ENCODE data around the gene RPL21. TPM values are rescaled to one million over a fixed set of nuclear protein-coding genes. Genes with fewer than 3 reads are reported as not detected.

The RPL21 gene
- total RNA-seq, 1 donor from 2014 or later: 1,100 TPM

DNA sequence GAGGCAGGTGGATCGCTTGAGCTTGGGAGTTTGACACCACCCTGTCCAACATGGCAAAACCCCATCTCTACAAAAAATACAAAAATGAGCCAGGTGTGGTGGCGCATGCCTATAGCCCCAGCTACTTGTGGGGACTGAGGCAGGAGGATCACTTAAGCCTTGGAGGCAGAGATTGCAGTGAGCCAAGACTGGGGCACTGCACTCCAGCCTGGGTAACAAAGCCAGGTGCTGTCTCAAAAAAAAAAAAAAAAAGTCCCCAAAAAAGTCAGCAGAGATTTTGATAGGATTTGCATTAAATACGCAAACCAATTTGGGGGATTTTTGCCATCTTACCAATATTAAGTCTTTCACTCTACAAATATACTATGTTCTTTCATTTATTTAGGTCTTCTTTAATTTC is 21.7 kb upstream of the RPL21 start:
- H3K36me3 Mint-ChIP-seq (ENCODE audit: low read depth): no peaks in the 10 kb centered on the region
- intact Hi-C loops (cut with micrococcal nuclease): no loop called here
- H3K9me3 Mint-ChIP-seq: peaks cover 4% of the 10 kb centered on the region
- no peak for DNase-seq
- H3K4me3 Mint-ChIP-seq: no peak overlapping the region
- H3K4me1 Mint-ChIP-seq: no peaks in the 10 kb centered on the region
- peaks cover 2% of the 10 kb centered on the region for H3K27me3 Mint-ChIP-seq
- H3K27ac Mint-ChIP-seq: no peak overlapping the region

DNA sequence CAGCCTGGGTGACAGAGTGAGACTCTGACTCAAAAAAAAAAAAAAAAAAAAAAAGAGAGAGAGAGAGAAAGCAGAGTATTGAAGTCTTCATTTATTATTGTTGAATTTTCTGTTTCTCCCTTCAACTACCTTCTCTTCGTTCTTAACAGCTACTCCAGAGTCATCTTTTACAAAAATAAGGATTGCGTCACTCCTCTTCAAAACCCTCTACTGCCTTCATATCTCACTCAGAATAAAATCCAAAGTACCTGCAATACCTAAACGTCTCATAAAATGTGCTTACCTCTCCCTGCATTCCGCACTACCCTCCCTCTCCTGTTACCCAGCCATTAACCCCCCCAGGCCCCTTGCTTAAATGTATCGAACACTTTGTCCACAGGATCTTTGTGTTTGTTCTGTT is 17.4 kb upstream of the RPL21 start:
- intact Hi-C loops (cut with micrococcal nuclease): no loop called here
- H3K9me3 Mint-ChIP-seq: no peaks in the 10 kb centered on the region
- H3K36me3 Mint-ChIP-seq (ENCODE audit: low read depth): no peaks in the 10 kb centered on the region
- no peak for DNase-seq
- H3K27me3 Mint-ChIP-seq: no peaks in the 10 kb centered on the region
- H3K27ac Mint-ChIP-seq: no peak overlapping the region
- no peak overlapping the region for H3K4me3 Mint-ChIP-seq
- H3K4me1 Mint-ChIP-seq: no peaks in the 10 kb centered on the region

DNA sequence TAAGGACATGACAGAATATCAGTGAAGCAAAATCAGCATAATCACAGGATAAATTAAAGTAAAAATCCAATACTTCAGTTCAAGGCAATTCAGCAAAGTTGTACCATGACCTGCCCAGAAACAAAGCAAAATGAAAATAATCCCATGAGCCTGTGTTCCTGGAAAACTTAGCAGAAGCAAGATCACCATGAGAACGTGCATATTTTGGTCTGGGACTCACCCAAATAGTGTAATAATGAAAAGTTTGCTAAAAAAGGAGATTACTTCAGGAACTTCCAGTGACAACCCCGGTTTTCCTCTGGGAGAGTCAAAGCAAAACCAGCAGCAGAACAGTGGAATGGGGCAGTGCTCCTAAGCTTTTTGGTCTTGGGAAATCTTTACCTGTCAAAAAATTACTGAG is 14.9 kb upstream of the RPL21 start:
- Mint-ChIP-seq H3K9me3 (no peaks in the 10 kb centered on the region), H3K27ac (no peak overlapping the region), H3K4me1 (no peaks in the 10 kb centered on the region), H3K4me3 (no peak overlapping the region), H3K36me3 (ENCODE audit: low read depth) (no peaks in the 10 kb centered on the region), H3K27me3 (no peaks in the 10 kb centered on the region)
- intact Hi-C loops (cut with micrococcal nuclease): no loop called here
- DNase-seq: no peak

DNA sequence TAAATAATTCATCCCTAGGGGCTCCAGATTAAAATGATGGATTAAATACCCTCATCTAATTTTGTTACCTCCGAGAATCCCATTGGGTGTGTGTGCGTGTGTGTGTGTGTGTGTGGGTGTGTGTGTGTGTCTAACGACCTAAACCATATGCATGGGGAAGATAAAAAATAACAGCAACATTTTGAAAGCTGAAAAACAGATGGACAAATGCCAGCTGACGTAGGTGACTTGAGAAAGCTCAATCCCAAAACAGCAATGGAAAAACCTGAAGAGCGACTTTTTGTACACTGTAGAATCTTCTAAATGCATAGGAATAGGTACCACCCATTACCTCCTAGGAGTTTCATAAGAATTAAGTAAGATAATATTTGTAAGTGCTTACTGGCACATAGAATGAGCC is 8.7 kb upstream of the RPL21 start:
- intact Hi-C loops (cut with micrococcal nuclease): no loop called here
- no peaks in the 10 kb centered on the region for H3K9me3 Mint-ChIP-seq

DNA sequence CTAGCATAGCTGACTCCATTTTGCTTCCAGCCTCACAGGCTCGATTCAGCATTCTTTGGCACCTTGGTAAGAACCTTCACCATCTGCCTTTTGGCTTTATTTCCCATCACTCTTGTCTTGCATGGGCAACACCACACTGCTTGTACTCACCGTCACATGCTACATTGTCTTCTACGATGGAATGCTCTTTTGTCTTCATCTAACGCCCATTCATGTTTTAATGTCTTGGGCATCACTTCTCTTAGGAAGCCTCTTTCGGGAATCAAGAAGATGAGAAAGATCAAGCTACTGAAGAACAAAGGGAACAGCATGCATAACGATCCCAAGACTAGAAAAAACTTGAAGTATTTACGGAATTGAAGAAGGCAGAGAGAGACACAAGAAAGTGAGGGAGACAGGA is 5.7 kb upstream of the RPL21 start:
- Mint-ChIP-seq H3K27me3 (no peaks in the 10 kb centered on the region), H3K36me3 (ENCODE audit: low read depth) (peaks cover 4% of the 10 kb centered on the region), H3K4me3 (no peak overlapping the region), H3K4me1 (peaks cover 6% of the 10 kb centered on the region), H3K9me3 (no peaks in the 10 kb centered on the region), H3K27ac (no peak overlapping the region)
- intact Hi-C loops (cut with micrococcal nuclease): no loop called here
- no peak for DNase-seq

More for the DNA sequence above, 8.7 kb upstream of the RPL21 start:
- Mint-ChIP-seq H3K27ac (no peak overlapping the region), H3K4me1 (peaks cover under 1% of the 10 kb centered on the region), H3K36me3 (ENCODE audit: low read depth) (peaks cover under 1% of the 10 kb centered on the region), H3K4me3 (no peak overlapping the region), H3K27me3 (no peaks in the 10 kb centered on the region)
- DNase-seq: no peak

DNA sequence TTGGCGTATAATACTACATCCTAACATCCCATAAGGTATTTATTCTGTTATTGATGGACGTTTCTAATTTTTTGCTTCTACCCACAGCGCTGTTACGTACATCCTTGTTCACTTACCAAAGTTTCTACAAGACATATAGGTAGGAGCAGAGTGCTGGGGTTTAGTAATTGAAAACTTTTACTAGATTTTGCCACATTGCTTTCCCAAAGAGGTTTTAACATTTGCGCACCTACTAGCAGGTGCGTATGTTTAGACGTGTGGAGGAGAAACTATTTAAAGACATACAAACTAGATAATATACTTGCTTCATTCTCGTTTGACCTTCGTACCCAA is 559 bp upstream of the RPL21 start:
- H3K4me1 Mint-ChIP-seq: peaks cover 30% of the 10 kb centered on the region

DNA sequence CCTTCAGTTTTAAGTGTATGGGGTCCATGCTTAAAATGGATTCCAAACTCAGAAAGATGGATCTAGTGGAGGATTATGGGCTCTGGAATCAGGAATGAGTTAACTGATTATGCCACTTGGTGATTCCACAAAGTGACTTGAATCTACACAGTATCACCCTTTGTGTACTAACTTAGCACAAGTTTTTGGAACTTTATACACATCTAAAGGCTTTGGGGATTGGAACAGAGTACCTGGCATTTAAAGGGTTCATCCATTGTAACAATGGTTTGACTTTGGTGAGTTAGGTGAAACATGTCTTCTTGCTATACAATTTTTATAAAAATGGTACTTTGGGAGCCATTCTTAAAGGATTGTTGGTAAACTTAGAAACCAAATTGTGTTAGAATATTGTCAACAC is 1.1 kb downstream of the RPL21 start:
- no peak for DNase-seq
- Mint-ChIP-seq H3K4me1 (peaks cover 30% of the 10 kb centered on the region), H3K4me3 (peak overlapping the region; percentile 100), H3K9me3 (no peaks in the 10 kb centered on the region), H3K27ac (peak overlapping the region; percentile 99), H3K27me3 (no peaks in the 10 kb centered on the region), H3K36me3 (ENCODE audit: low read depth) (peaks cover 59% of the 10 kb centered on the region)
- intact Hi-C loops (cut with micrococcal nuclease): loop anchor here (5.0 kb wide), 1 partner anchor 265 kb away; no protein-coding TSS in a partner anchor

More for the DNA sequence above, 559 bp upstream of the RPL21 start:
- H3K9me3 Mint-ChIP-seq: no peaks in the 10 kb centered on the region
- intact Hi-C loops (cut with micrococcal nuclease): loop anchor here (1.0 to 5.0 kb wide), 8 partner anchors 20 to 888 kb away; partner anchors contain the start of genes LNX2, MTIF3, PAN3 and RASL11A
- peaks cover 45% of the 10 kb centered on the region for H3K36me3 Mint-ChIP-seq (ENCODE audit: low read depth)
- peak overlapping the region; percentile 100 for H3K4me3 Mint-ChIP-seq
- no peaks in the 10 kb centered on the region for H3K27me3 Mint-ChIP-seq
- DNase-seq: no peak
- H3K27ac Mint-ChIP-seq: peak overlapping the region; percentile 99

DNA sequence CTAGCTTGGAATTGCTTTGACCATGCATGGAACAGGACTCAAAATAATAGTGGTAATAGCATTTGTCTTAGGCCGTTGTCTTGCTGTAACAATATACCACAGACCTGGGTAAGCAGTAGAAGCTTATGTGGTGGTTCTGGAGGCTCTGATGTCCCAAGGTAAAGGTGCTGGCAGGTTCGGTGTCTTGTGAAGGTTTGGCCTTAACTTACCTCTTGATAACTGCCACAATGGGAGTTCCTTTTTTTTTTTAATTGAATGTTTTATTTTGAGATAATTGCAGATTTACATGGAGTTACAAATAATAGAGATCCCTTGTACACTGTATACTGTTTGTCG is 5.8 kb downstream of the RPL21 start:
- H3K4me1 Mint-ChIP-seq: peaks cover 46% of the 10 kb centered on the region

DNA sequence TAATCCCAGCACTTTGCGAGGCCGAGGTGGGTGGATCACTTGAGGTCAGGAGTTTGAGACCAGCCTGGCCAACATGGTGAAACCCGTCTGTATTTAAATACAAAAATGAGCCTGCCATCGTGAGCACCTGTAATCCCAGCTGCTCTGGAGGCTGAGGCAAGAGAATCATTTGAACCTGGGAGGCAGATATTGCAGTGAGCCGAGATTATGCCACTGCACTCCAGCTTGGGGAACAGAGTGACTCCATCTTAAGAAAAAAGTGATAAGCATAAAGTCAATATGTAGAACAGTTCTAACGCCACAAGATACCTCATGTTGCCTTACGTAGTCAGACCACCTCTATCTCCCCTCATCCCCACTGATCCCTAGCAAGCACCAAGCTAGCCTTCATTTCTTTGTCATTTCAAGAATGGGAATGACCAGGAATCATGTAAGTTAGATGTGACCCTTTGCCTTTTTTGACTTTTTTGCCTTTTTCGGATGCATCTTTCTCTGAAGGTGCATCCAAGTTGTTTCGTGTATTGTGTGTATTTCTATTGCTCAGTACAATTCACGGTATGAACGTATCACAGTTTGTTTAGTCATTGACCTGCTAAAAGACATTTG is 6.4 kb downstream of the RPL21 start:
- no peak for DNase-seq
- Mint-ChIP-seq H3K4me1 (peaks cover 46% of the 10 kb centered on the region), H3K4me3 (no peak overlapping the region), H3K36me3 (ENCODE audit: low read depth) (peaks cover 81% of the 10 kb centered on the region), H3K9me3 (no peaks in the 10 kb centered on the region), H3K27me3 (no peaks in the 10 kb centered on the region), H3K27ac (peak overlapping the region; percentile 20)
- intact Hi-C loops (cut with micrococcal nuclease): no loop called here

More for the DNA sequence above, 5.8 kb downstream of the RPL21 start:
- intact Hi-C loops (cut with micrococcal nuclease): no loop called here
- no peak overlapping the region for H3K4me3 Mint-ChIP-seq
- H3K9me3 Mint-ChIP-seq: no peaks in the 10 kb centered on the region
- peaks cover 82% of the 10 kb centered on the region for H3K36me3 Mint-ChIP-seq (ENCODE audit: low read depth)
- DNase-seq: no peak
- no peak overlapping the region for H3K27ac Mint-ChIP-seq
- no peaks in the 10 kb centered on the region for H3K27me3 Mint-ChIP-seq

DNA sequence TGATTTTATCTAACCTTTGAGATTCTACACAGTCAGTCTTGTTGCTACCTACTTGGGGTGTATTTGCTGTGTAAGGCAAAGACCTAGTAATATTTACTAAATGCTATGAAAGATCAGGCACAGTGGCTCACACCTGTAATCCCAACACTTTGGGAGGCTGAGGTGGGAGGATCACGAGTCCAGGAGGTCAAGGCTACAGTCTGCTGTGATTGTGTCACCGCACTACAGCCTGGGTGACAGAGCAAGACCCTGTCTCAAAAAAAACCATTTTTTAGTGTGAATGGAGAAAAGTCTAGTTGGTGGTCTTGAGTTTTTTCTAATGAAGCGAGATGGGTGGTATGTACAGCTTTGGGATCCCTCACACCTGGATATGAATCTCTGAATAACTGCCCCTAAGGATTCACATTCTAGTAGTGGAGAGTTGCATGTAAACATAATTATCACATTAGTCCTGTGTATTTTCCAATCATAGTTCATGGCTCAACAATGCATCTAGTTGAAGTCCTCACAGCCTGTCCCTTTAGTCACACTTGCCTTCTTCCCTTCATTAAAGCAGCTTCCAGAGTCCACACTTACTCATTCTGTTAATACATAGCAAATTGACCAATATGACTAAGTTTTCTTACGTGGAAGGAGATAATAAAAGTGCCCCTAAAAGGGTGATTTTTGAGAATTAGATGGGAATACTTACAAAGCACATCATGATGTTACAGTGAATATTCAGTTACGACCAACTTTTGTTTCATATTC is 7.5 kb downstream of the RPL21 start:
- H3K9me3 Mint-ChIP-seq: no peaks in the 10 kb centered on the region
- H3K4me1 Mint-ChIP-seq: peaks cover 35% of the 10 kb centered on the region
- H3K4me3 Mint-ChIP-seq: no peak overlapping the region
- peaks cover 72% of the 10 kb centered on the region for H3K36me3 Mint-ChIP-seq (ENCODE audit: low read depth)
- H3K27ac Mint-ChIP-seq: peak overlapping the region; percentile 54
- H3K27me3 Mint-ChIP-seq: no peaks in the 10 kb centered on the region
- no peak for DNase-seq
- intact Hi-C loops (cut with micrococcal nuclease): no loop called here

DNA sequence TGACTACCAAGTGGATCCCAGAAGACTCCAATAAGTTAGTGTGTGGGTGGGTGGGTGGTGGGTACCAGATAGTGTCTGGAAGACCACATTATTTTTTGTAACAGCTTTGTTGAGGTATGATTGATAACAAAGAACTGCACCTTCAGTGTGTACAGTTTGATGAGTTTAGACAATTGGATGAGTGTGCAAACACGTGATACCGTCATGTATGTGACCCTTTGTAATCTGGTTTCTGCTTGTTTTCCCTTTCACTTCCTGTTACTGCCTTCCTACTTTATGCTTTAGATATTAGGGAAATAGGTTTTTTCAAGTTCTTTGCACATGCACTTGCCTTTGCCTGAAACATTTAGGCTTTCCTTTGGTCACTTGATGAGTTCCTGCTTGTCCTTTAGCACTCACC is 8.5 kb downstream of the RPL21 start:
- Mint-ChIP-seq H3K27me3 (no peaks in the 10 kb centered on the region), H3K36me3 (ENCODE audit: low read depth) (peaks cover 61% of the 10 kb centered on the region), H3K4me3 (no peak overlapping the region), H3K4me1 (peaks cover 28% of the 10 kb centered on the region), H3K9me3 (no peaks in the 10 kb centered on the region), H3K27ac (peak overlapping the region; percentile 34)
- intact Hi-C loops (cut with micrococcal nuclease): loop anchor here (5.0 kb wide), 1 partner anchor 1953 kb away; no protein-coding TSS in a partner anchor
- no peak for DNase-seq

DNA sequence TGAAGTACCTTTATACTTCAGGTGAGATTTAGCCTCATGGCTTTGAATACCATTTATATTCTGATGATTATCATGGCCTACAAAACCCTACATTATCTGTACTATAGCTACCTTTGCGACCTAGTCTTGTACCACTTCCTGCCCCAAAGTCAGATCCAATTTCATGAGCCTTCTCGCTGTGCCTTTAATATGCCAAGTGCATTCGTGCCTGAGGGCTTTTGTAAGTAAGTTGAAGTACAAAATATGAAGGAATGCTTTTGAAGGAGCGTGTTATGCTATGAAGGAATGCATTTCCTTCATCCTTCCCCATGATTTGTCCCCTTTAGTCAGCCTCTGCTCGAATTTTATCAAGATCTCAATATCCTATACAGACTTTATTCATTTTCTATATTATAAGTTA is 10.0 kb downstream of the RPL21 start:
- Mint-ChIP-seq H3K27ac (peak overlapping the region; percentile 45), H3K4me1 (peaks cover 26% of the 10 kb centered on the region), H3K27me3 (no peaks in the 10 kb centered on the region), H3K9me3 (no peaks in the 10 kb centered on the region), H3K4me3 (no peak overlapping the region), H3K36me3 (ENCODE audit: low read depth) (peaks cover 50% of the 10 kb centered on the region)
- intact Hi-C loops (cut with micrococcal nuclease): loop anchor here (5.0 kb wide), 1 partner anchor 1954 kb away; no protein-coding TSS in a partner anchor
- no peak for DNase-seq

DNA sequence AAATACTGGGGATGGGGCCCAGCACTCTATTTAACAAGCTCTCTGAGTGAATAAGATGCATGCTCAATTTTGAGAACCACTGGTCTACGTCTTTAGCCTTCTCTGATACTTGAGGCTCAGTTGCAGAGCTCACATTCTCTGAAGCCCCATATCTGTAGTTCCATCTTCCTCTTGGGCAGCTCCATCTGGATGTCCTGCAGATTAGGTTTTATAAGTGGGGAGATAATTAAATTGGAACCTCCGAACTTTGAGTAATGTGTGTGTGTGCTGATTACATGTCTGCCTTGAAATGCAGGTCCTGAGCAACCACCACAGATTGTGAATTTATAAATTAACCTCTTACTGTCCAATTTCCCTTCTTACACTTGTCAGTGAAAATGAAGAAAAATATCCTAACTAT is 12.1 kb downstream of the RPL21 start:
- DNase-seq: no peak
- no peak overlapping the region for H3K4me3 Mint-ChIP-seq
- H3K9me3 Mint-ChIP-seq: no peaks in the 10 kb centered on the region
- no peaks in the 10 kb centered on the region for H3K27me3 Mint-ChIP-seq
- no peak overlapping the region for H3K27ac Mint-ChIP-seq
- H3K36me3 Mint-ChIP-seq (ENCODE audit: low read depth): peaks cover 31% of the 10 kb centered on the region
- intact Hi-C loops (cut with micrococcal nuclease): loop anchor here (5.0 kb wide), 1 partner anchor 1956 kb away; no protein-coding TSS in a partner anchor
- H3K4me1 Mint-ChIP-seq: peaks cover 23% of the 10 kb centered on the region

DNA sequence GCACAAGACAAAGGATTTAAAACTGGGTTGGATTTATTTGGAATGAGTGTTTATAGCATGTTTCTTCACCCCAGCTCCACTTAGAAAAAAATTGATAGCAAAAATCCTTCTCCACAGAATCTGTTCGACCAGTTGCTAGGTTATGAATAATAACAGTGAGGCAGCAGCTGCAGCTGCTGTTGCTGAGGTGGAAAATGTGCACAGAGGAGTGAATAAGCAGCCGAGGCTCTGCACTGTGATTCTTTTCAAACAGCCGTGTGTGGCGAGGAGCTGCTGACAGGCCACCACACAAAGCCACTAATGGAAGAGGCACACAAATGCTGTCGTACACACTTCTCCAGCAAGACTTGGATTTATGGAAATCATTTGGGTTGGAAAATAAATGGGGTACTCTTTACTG is 12.8 kb downstream of the RPL21 start:
- H3K36me3 Mint-ChIP-seq (ENCODE audit: low read depth): peaks cover 23% of the 10 kb centered on the region
- intact Hi-C loops (cut with micrococcal nuclease): loop anchor here (5.0 kb wide), 1 partner anchor 1957 kb away; no protein-coding TSS in a partner anchor
- no peak overlapping the region for H3K27ac Mint-ChIP-seq
- no peak overlapping the region for H3K4me3 Mint-ChIP-seq
- H3K9me3 Mint-ChIP-seq: no peaks in the 10 kb centered on the region
- peaks cover 15% of the 10 kb centered on the region for H3K4me1 Mint-ChIP-seq
- H3K27me3 Mint-ChIP-seq: no peaks in the 10 kb centered on the region
- no peak for DNase-seq
